Adrenal gland (tissue), 12 donors: ENCODE measurements around the gene OTUB1. TPM values are rescaled to one million over a fixed set of nuclear protein-coding genes. Genes with fewer than 3 reads are reported as not detected.

Experiments used
- DNase-seq, 7 donors: peaks; one replicate each; pipeline ENCODE4 v3.0.0-alpha.2; 2019 to 2020
- H3K27ac ChIP-seq, 5 donors: fragments of 200-600 bp; sonication (generic) in 4 of 5; 1 replicate in 3 of 5; 2 replicates in 2 of 5; pipeline versions ENCODE4 v1.5.1 to v1.8.0; 2016 to 2020; ENCODE audit warnings: mild to moderate bottlenecking in 1 of 5
- H3K27me3 ChIP-seq: fragments of 200-600 bp; 2 replicates; pipeline ENCODE4 v1.8.0; 2021
- H3K36me3 ChIP-seq, 2 donors: fragments of 200-600 bp; replicated peaks in 1 of 2; 1 replicate in 1 of 2; 2 replicates in 1 of 2; pipeline versions ENCODE4 v1.5.1 to v1.8.0; 2018 to 2022
- H3K4me1 ChIP-seq, 2 donors: fragments of 200-600 bp; replicated peaks in 1 of 2; 1 replicate in 1 of 2; 2 replicates in 1 of 2; pipeline versions ENCODE4 v1.5.1 to v1.8.0; 2018 to 2021
- H3K4me3 ChIP-seq, 4 donors: fragments of 200-600 bp; sonication (generic) in 3 of 4; one replicate each; pipeline ENCODE4 v1.5.1; 2016 to 2018
- H3K9me3 ChIP-seq, 3 donors: fragments of 200-600 bp; sonication (generic) in 1 of 3; replicated peaks in 1 of 3; 1 replicate in 2 of 3; 2 replicates in 1 of 3; pipeline versions ENCODE4 v1.5.1 to v1.8.0; 2016 to 2021
- CTCF ChIP-seq, 6 experiments: fragments of 450-650 bp in 4 of 6; fragments of 200-600 bp in 2 of 6; sonication (generic) in 1 of 6; IDR thresholded peaks; 1 replicate in 5 of 6; 2 replicates in 1 of 6; pipeline versions ENCODE4 v1.5.1 to v1.8.0; 2016 to 2021; ENCODE audit warnings: antibody characterized with exemption in 6 of 6, mild to moderate bottlenecking in 2 of 6, moderate library complexity in 1 of 6
- POLR2A ChIP-seq, 2 donors: fragments of 450-650 bp; IDR thresholded peaks; one replicate each; pipeline ENCODE4 v1.6.1; 2017; ENCODE audit warnings: antibody characterized with exemption in 2 of 2, mild to moderate bottlenecking in 2 of 2, moderate library complexity in 1 of 2
- WGBS, 4 donors: extraction: QIAGEN DNeasy Blood & Tissue Kit in 2 of 4; methylation state at CpG; one replicate each; pipeline versions ENCODE4 v1.1.5 to v1.1.7; 2013 to 2017; 5-methylcytosine and 5-hydroxymethylcytosine counted together
- intact Hi-C, 2 donors: fragments of 100-400 bp; cut with DNase I; formaldehyde crosslinking; loops; one replicate each; pipeline versions ENCODE4 v1.14.1 to v1.15.0; 2022 to 2023
- polyA plus RNA-seq, 3 donors: library from polyadenylated mRNA; stranded (reverse); fragments of 200-250 nt in 2 of 3; fragments of 350-450 nt in 1 of 3; fragmentation: Illumina TruSeq in 1 of 3; extraction: RNeasy Lipid Tissue Mini Kit (QIAGEN cat#74804) in 1 of 3; gene quantifications; one replicate each; pipeline ENCODE4 v1.2.3, GENCODE V29; 2013 to 2014
- total RNA-seq, 9 donors: library from RNA; depleted of rRNA in 4 of 9; stranded (reverse); fragments of >200 nt in 4 of 9; fragments of 120-200 nt in 1 of 9; fragmentation: NEBNext Ultra II Directional in 1 of 9; extraction: Animal tissue kit (Norgen Biotek cat#: 25700) in 1 of 9; gene quantifications; one replicate each; pipeline versions ENCODE4 v1.1.0 to v1.2.4, GENCODE V29; 2013 to 2023
- donor health status: healthy with polysubstance abuse.
- donor health status: Bipolar disorder and iron deficiency.
- donor health status: DM: yes; HTN: yes; CAD: no.
- donor health status: DM: no; HTN: no; CAD: no.
- donor health status: DM: no; HTN: no; CAD: no.
- donor health status: DM: yes; HTN: yes; CAD: no.

OTUB1 gene
- total and polyA plus RNA-seq, 12 donors, result 41.4 to 93.7 (median 66.6) TPM

DNA sequence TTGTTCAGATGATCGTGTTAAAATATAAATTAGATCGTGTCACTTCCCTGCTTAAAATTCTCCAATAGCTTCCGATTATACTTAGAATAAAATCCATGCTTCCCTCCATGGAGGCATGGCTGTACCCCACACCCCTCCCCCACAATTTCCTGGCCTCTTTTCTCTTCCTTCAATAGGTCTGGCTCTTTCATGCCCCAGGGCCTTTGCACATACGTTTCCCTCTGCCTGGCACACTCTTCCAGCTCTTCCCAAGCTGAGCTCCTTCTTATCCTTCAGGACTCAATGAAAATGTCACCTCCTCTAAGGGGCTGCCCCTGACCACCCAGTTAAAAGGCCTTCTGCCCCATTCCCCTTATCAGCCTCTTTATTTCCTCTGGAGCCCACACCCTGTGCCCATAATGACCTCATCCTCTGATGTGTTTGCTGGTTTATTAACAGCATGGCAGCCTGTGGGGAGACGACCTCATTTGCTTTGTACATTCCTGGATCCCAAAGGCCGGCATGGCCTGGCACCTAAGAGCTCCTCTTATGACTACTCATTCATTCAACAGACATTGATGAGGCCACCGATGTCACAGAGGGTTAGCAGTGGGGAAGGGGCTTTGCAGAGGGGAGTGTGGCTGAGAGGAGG is 40.5 kb downstream of the OTUB1 start:
- TF ChIP-seq POLR2A (IDR thresholded peaks at IDR 0.05), result no peak
- no peak for TF ChIP-seq CTCF (IDR thresholded peaks at IDR 0.05)

DNA sequence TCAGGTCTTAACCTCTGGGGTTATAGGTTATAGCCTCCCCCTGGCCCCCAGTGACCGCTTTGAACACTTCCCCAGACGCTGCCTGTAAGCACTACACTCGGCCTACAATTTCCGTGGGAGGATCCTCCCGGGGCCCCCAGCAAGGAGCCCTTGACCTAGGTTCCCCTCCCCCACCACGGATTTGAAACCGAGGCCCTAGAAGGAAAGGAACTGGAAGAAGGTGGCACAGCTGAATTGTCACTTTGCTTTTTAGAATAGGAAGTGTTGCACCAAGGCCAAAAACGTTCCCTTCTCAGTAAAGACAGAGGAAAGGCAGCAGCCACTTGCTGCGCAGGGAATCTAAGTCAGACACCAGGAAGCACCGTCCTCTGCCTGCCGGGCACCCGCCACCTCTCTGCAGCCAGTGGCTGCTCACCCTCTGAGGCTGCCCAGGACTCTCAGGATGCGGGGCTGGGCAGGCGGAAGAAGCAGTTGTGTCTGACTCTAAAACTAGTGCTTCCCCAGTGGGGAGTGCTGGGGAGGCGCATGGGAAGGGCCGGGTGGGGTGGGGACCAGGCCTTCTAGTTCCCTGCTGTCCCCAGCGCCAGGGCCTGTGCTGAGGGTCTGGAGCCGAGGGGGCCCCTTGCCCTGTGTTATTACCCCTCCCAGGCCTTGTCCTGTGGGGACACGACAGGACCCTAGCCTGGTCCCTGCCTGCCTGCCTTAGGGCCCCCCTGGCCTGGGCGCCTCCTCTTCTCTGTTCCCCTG is 41.6 kb downstream of the OTUB1 start:
- no peaks in the 10 kb centered on the region for H3K27me3 ChIP-seq
- WGBS, 4 donors, result 13 to 58% (median 52%) methylated on average over 4 to 20 of the region's 20 CpGs
- H3K36me3 ChIP-seq, result no peaks in the 10 kb centered on the region
- peak overlapping the region in 1 of 4 donors; percentile 15 for H3K4me3 ChIP-seq
- DNase-seq, result peak in 1 of 7 donors; percentile 18
- no peaks in the 10 kb centered on the region for H3K4me1 ChIP-seq
- intact Hi-C loops, result no loop called here
- no peaks in the 10 kb centered on the region for H3K9me3 ChIP-seq
- H3K27ac ChIP-seq, result no peak overlapping the region
- no peak for TF ChIP-seq POLR2A (IDR thresholded peaks at IDR 0.05)
- no peak for TF ChIP-seq CTCF (IDR thresholded peaks at IDR 0.05)

More for the DNA sequence above, 40.5 kb downstream of the OTUB1 start:
- Histone ChIP-seq H3K9me3 (no peaks in the 10 kb centered on the region), H3K27ac (no peak overlapping the region), H3K4me3 (no peak overlapping the region), H3K4me1 (no peaks in the 10 kb centered on the region), H3K36me3 (no peaks in the 10 kb centered on the region), H3K27me3 (no peaks in the 10 kb centered on the region)
- intact Hi-C loops, result no loop called here
- DNase-seq, result no peak
- WGBS, 4 donors, result 86 to 97% (median 92%) methylated on average over 7 of the region's 7 CpGs

DNA sequence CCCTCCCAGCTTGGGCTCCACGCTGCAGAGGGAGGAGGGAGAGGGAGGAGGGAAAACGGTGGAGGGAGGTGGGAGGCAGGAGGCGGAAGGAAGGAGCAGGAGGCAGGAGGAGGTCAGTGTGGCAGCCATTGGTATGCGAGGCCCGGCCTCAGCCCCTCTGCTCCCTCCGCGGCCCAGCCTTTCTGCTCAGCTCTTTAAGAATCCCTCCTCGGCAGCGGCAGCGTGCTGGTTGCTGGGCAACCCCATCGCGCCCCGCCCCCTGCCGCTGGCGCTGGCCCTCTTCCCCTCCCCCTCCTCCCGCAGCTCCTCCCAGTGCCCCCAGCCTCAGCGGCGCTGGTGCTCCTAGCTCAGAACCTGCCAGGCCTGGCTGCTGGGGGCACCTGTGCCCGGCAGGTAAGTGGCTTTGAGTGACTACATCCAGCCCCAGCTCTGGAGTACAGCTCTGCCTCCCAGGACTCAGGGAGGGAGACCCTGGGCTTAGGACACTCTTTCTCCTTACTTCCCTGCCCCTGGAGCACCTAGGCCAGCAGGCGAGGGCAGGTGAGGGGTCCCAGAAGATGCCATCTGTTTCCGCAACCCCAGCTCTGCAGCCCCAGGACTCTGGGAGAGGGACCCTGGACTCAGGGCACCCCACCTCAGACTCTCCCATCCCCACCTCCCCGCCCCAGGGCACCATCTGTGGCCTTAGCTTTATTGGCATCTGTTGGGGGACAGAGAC is 42.3 kb downstream of the OTUB1 start:
- Histone ChIP-seq H3K27ac (no peak overlapping the region), H3K4me3 (peak overlapping the region in 1 of 4 donors; percentile 15), H3K4me1 (no peaks in the 10 kb centered on the region), H3K27me3 (no peaks in the 10 kb centered on the region), H3K9me3 (no peaks in the 10 kb centered on the region), H3K36me3 (no peaks in the 10 kb centered on the region)
- DNase-seq, result no peak
- TF ChIP-seq CTCF (IDR thresholded peaks at IDR 0.05) (no peak), POLR2A (IDR thresholded peaks at IDR 0.05) (no peak)
- intact Hi-C loops, result no loop called here
- 29 to 49% (median 48%) methylated on average over 10 to 22 of the region's 22 CpGs for WGBS, 4 donors

GRCh38 chr11:64029773-64030172 is 43.5 kb downstream of the OTUB1 start:
- Histone ChIP-seq H3K9me3 (no peaks in the 10 kb centered on the region), H3K4me1 (no peaks in the 10 kb centered on the region), H3K27me3 (peaks cover 9% of the 10 kb centered on the region), H3K4me3 (no peak overlapping the region), H3K27ac (no peak overlapping the region), H3K36me3 (no peaks in the 10 kb centered on the region)
- no peak for TF ChIP-seq CTCF (IDR thresholded peaks at IDR 0.05)
- no peak for TF ChIP-seq POLR2A (IDR thresholded peaks at IDR 0.05)
- 56 to 80% (median 63%) methylated on average over 3 to 8 of the region's 8 CpGs for WGBS, 4 donors
- DNase-seq, result no peak
- intact Hi-C loops, result no loop called here
